GM23338 (cell line): ENCODE data around the gene STAT3. TPM values are rescaled to one million over a fixed set of nuclear protein-coding genes. Genes with fewer than 3 reads are reported as not detected.

Experiments used
- ATAC-seq: fragments of 200-7000 bp; cut with Tn5 transposase; 3 replicates; pipeline ENCODE4 v1.9.1; 2020
- DNase-seq: peaks from one replicate; pipeline ENCODE4 v3.0.0-alpha.2; 2015; ENCODE audit warnings: low spot score
- H2AFZ ChIP-seq: fragments of 200-600 bp; sonication (generic); 2 replicates; pipeline ENCODE4 v1.8.0; 2016; ENCODE audit warnings: antibody characterized with exemption, mild to moderate bottlenecking, moderate library complexity
- H3F3A ChIP-seq: fragments of 200-600 bp; sonication (generic); replicated peaks from 2 replicates; pipeline ENCODE4 v1.8.0; 2017; ENCODE audit warnings: antibody characterized with exemption, mixed run types, low read depth
- H3K27ac ChIP-seq: fragments of 200-600 bp; sonication (generic); 2 replicates; pipeline ENCODE4 v1.6.1; 2016; ENCODE audit warnings: low read depth
- H3K27me3 ChIP-seq: fragments of 200-600 bp; sonication (generic); 2 replicates; pipeline ENCODE4 v1.8.0; 2016; ENCODE audit warnings: mild to moderate bottlenecking, mixed run types, moderate library complexity; ENCODE audit not compliant: insufficient read depth
- H3K36me3 ChIP-seq: fragments of 200-600 bp; sonication (generic); 2 replicates; pipeline ENCODE4 v1.8.0; 2016; ENCODE audit warnings: mild to moderate bottlenecking; ENCODE audit not compliant: insufficient read depth
- H3K4me1 ChIP-seq: fragments of 200-600 bp; sonication (generic); 2 replicates; pipeline ENCODE4 v1.8.0; 2016; ENCODE audit warnings: mild to moderate bottlenecking, moderate library complexity; ENCODE audit not compliant: insufficient read depth
- H3K4me2 ChIP-seq: fragments of 200-600 bp; sonication (generic); 2 replicates; pipeline ENCODE4 v1.7.1; 2017; ENCODE audit warnings: mixed run types
- H3K4me3 ChIP-seq: fragments of 200-600 bp; sonication (generic); 2 replicates; pipeline ENCODE4 v1.6.1; 2016; ENCODE audit warnings: mixed run types
- H3K79me2 ChIP-seq: fragments of 200-600 bp; sonication (generic); replicated peaks from 2 replicates; pipeline ENCODE4 v1.8.0; 2017; ENCODE audit warnings: mild to moderate bottlenecking; ENCODE audit not compliant: insufficient read depth
- H3K9me2 ChIP-seq: fragments of 200-600 bp; sonication (generic); 2 replicates; pipeline ENCODE4 v1.8.0; 2017; ENCODE audit not compliant: insufficient read depth
- H4K20me1 ChIP-seq: fragments of 200-600 bp; sonication (generic); replicated peaks from 2 replicates; pipeline ENCODE4 v1.8.0; 2017; ENCODE audit warnings: mild to moderate bottlenecking; ENCODE audit not compliant: insufficient read depth
- H3K27ac Mint-ChIP-seq: 2 replicates; pipeline ENCODE4 v1.8.0; 2020; ENCODE audit warnings: inconsistent platforms, mild to moderate bottlenecking, moderate library complexity, mixed read lengths
- H3K27me3 Mint-ChIP-seq: 3 replicates; pipeline ENCODE4 v1.8.0; 2022; ENCODE audit warnings: low read depth, mild to moderate bottlenecking, moderate library complexity, mixed read lengths, inconsistent platforms; ENCODE audit not compliant: insufficient read depth, poor library complexity
- H3K36me3 Mint-ChIP-seq: 3 replicates; pipeline ENCODE4 v1.8.0; 2021; ENCODE audit warnings: low read depth, mild to moderate bottlenecking, inconsistent platforms, moderate library complexity, mixed read lengths
- H3K4me1 Mint-ChIP-seq: 3 replicates; pipeline ENCODE4 v1.8.0; 2020; ENCODE audit warnings: mild to moderate bottlenecking, inconsistent platforms, mixed read lengths
- H3K4me3 Mint-ChIP-seq: 3 replicates; pipeline ENCODE4 v1.8.0; 2021; ENCODE audit warnings: moderate library complexity, mild to moderate bottlenecking, inconsistent platforms, mixed read lengths
- H3K9me3 Mint-ChIP-seq: 3 replicates; pipeline ENCODE4 v1.8.0; 2020; ENCODE audit warnings: moderate library complexity, mild to moderate bottlenecking, inconsistent platforms, mixed read lengths
- ETS1 ChIP-seq: IDR thresholded peaks from 2 replicates; pipeline ENCODE4 v1.6.1; 2016; ENCODE audit warnings: antibody characterized with exemption
- EZH2 ChIP-seq: fragments of 200-600 bp; sonication (generic); IDR thresholded peaks from one replicate; pipeline ENCODE4 v1.8.0; 2017; ENCODE audit warnings: antibody characterized with exemption, mild to moderate bottlenecking, low read depth; ENCODE audit not compliant: unreplicated experiment
- EZH2phosphoT487 ChIP-seq: fragments of 200-600 bp; sonication (generic); IDR thresholded peaks from one replicate; pipeline ENCODE4 v1.8.1; 2018; ENCODE audit warnings: antibody characterized with exemption; ENCODE audit not compliant: unreplicated experiment
- REST ChIP-seq: IDR thresholded peaks from one replicate; pipeline ENCODE4 v1.6.1; 2018; ENCODE audit warnings: antibody characterized with exemption; ENCODE audit not compliant: unreplicated experiment
- ZNF462 ChIP-seq: fragments of 250-450 bp; sonication (Bioruptor Pico); IDR thresholded peaks from 2 replicates; pipeline ENCODE4 v1.5.0; 2020; ENCODE audit warnings: mild to moderate bottlenecking, moderate library complexity
- polyA plus RNA-seq: library from polyadenylated mRNA; unstranded; fragments of >200 nt; fragmentation: Nextera tagmentation; extraction: Ambion mirVana; gene quantifications from 2 replicates; pipeline ENCODE4 v1.2.1, GENCODE V29; 2016
- total RNA-seq: library from RNA; depleted of rRNA; stranded (reverse); fragments of >200 nt; shearing (Covaris generic); gene quantifications from 2 replicates; pipeline ENCODE4 v1.2.3, GENCODE V29; 2014

Gene STAT3
- total and polyA plus RNA-seq, 2 experiments from 2014 or later: 49.5 to 78.0 TPM

- TF ChIP-seq ZNF462 (CRISPR knock-in tag) (no peak), EZH2 (no peak)
These were observed 43.5 kb upstream of the STAT3 start (continued) for GRCh38 chr17:42431758-42432161.

- no peak overlapping the region for H3K27ac Mint-ChIP-seq
- H3K36me3 ChIP-seq: no peaks in the 10 kb centered on the region
These were observed 41.6 kb upstream of the STAT3 start for GRCh38 chr17:42429726-42430447.

More at GRCh38 chr17:42429726-42430447, 41.6 kb upstream of the STAT3 start:
- H3K27ac ChIP-seq: no peak overlapping the region
- H3K4me2 ChIP-seq: no peak overlapping the region
- H3K4me3 ChIP-seq: no peak overlapping the region
- no peaks in the 10 kb centered on the region for H3K27me3 ChIP-seq
- H3K9me2 ChIP-seq: no peaks in the 10 kb centered on the region
- no peak overlapping the region; the same call in 1 of the 2 replicates for H2AFZ ChIP-seq
- Mint-ChIP-seq H3K9me3 (no peaks in the 10 kb centered on the region), H3K4me3 (no peak overlapping the region), H3K27me3 (peaks cover 4% of the 10 kb centered on the region), H3K4me1 (peaks cover 13% of the 10 kb centered on the region), H3K36me3 (no peaks in the 10 kb centered on the region; the same call in 2 of the 3 replicates)
- no peaks in the 10 kb centered on the region for H4K20me1 ChIP-seq
- DNase-seq: no peak
- ATAC-seq: no peak
- H3K4me1 ChIP-seq: peaks cover 11% of the 10 kb centered on the region
- H3F3A ChIP-seq: peaks cover 11% of the 10 kb centered on the region; the same call in 1 of the 2 replicates
- no peaks in the 10 kb centered on the region for H3K79me2 ChIP-seq
- TF ChIP-seq EZH2phosphoT487 (no peak), REST (no peak), ETS1 (no peak)
